ENCODE data around the gene FTO. TPM values are rescaled to one million over a fixed set of nuclear protein-coding genes. Genes with fewer than 3 reads are reported as not detected.
A peak's percentile ranks its signal among the peaks of the same experiment; 100 is the strongest.

FTO gene
- total RNA-seq, 1 experiment from 2014 or later, result 73.6 TPM

GRCh38 chr16:53999841-54000240, 295.9 kb downstream of the FTO start:
- DNase-seq (ENCODE audit: low spot score), result no peak

- DNase-seq (ENCODE audit: low spot score), result no peak
Measured at GRCh38 chr16:54000361-54000760, 296.4 kb downstream of the FTO start.

GRCh38 chr16:54006693-54007092, 302.7 kb downstream of the FTO start:
- no peak for DNase-seq (ENCODE audit: low spot score)

- no peak for DNase-seq (ENCODE audit: low spot score)
Measured at GRCh38 chr16:54007504-54007903, 303.5 kb downstream of the FTO start.

DNA sequence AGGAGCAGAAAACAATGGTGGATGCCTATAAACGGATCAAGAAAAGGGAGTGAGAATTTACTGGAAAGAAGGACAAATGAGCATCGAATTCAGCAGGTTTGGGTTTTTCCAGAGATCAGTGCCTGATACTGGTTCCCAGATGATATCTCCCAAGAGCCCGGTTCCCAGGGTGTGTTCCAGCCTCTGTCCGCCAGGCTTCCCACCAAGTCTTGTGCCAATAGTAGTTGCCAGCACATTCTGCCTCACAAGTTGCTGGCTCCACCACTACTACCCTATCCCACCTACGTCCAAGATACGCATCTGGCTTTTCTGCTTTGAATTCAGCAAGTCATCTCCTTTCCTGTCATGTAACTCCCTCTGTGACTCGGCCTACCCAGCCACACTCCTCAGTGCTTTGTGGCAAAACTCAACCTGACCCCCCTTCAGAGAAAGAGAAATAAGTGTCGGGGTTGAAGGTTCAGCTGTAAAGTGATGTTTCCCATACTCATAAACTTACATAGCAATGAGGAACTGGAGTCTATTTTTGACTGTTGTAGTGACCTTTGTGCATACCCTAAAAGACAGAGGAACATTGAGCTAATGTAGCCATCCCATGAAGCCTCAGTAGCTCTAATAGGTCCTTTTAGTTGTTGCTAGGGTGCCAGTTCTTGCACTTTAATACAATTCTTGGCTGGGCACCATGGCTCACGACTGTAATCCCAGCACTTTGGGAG, 305.7 kb downstream of the FTO start:
- no peak for DNase-seq (ENCODE audit: low spot score)

GRCh38 chr16:54015147-54015546, 311.2 kb downstream of the FTO start:
- DNase-seq (ENCODE audit: low spot score), result no peak

GRCh38 chr16:54022362-54022761, 318.4 kb downstream of the FTO start:
- DNase-seq (ENCODE audit: low spot score), result no peak

DNA sequence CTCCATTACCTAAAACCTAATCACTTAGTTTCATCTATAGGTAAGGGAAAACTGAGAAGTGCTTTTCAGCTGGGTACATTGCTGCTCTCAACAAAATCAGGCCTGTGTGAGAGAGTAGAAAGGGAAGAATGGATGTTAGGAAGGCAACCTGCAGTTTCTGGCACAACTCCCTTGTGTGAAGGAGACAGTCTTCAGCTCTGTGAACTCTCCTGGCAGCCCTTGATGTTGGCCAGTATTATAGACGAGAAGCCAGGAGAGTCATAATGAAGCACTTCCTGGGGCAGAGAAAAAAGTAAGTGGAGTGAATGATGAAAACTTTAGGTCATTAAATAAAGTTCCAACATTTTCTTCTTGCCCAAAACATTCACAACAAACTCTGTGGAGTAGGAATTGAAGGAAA, 322.5 kb downstream of the FTO start:
- no peak for DNase-seq (ENCODE audit: low spot score)

DNA sequence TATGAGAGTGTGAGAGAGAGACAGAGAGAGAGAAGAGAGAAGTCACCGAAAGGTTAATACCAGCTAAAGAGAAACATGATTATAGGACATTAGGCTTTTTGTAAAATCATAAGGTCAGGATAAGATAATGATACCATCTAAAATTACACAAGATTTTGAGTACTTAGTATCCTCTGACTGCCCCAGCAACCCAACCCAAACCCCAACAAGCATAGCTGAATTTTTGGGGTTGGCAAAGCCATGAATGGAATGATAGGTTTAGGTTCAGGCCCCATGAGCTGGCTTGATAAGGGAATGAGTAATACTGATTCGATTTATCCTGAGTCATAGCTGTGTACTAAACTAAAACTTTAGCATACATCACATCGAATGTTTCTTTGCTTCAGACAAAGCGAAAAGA, 323.1 kb downstream of the FTO start:
- DNase-seq (ENCODE audit: low spot score), result peak; percentile 47

- peak; percentile 9 for DNase-seq (ENCODE audit: low spot score)
Measured at GRCh38 chr16:54027558-54027957, 323.6 kb downstream of the FTO start.

DNA sequence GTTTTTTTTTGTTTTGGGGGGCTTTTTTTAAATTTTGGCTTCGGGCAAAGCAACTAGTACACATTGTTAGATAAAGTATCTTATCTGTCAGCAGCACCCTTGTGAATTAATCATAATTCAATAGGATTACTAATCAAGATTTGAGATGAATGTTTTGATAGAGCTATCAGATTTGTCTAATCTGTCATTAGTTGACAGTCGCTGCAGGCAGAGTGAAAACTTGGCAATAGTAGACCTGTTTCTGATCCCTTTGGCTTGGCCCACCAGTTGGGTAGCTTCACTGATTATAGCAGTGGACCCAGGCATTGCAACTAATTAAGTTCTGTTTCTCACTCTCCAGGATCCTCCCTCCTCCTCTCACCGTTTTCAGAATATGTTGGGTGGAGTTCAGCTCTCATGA, 324.0 kb downstream of the FTO start:
- DNase-seq (ENCODE audit: low spot score), result no peak

- DNase-seq (ENCODE audit: low spot score), result no peak
Measured at GRCh38 chr16:54030451-54030850, 326.5 kb downstream of the FTO start.

DNA sequence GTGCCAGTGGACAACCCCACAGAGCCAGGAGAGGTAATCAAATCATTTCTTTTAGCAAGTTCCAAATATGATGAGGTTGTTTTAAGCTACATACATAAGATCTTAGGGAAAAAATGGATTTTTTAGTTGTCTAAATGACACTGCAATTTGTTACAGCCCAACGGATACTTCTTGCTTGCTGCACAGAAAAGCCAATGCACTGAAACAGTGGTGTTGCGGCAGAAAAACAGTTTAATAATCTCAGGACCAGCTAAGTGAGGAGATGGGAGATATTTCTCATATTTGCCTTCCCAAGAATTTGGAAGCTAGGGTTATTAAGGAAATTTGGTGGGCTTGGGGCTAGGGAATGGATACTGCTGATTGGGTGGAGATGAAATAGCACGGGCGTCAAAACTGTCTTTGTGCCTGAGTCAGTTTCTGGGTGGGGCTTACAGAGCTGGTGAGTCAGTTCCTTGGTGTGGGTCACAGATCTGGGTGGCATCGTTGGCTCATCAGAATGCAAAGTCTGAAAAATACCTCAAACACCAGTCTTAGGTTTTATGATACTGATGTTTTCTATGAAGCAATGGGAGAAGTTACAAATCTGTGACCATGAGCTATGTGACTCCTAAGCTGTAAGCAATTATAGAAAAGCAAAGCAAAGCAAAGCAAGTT, 327.3 kb downstream of the FTO start:
- no peak for DNase-seq (ENCODE audit: low spot score)

- DNase-seq (ENCODE audit: low spot score), result no peak
Measured at GRCh38 chr16:54033747-54034146, 329.8 kb downstream of the FTO start.

- DNase-seq (ENCODE audit: low spot score), result no peak
Measured at GRCh38 chr16:54034684-54035083, 330.7 kb downstream of the FTO start.

DNA sequence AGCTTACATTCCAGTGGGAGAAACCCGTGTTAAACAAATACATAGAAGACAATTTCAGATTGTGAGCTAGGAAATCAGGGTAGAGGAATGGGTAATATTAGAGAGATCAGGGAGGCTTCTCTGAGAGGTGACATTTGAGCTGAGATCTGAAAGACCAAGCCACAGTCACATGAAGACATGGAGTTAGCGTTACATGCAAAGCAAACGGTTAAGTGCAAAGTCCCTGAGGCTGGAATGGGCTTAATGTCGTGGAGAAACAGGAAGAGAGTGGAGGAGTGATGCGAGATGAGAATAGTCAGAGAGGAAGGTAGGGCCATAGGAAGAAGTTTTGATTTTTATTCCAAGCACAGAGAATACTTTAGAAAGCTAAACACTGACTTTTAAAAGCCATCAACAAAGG, 336.5 kb downstream of the FTO start:
- no peak for DNase-seq (ENCODE audit: low spot score)

GRCh38 chr16:54040975-54041374, 337.0 kb downstream of the FTO start:
- DNase-seq (ENCODE audit: low spot score), result no peak

- DNase-seq (ENCODE audit: low spot score), result no peak
Measured at GRCh38 chr16:54048586-54049495, 344.9 kb downstream of the FTO start.

DNA sequence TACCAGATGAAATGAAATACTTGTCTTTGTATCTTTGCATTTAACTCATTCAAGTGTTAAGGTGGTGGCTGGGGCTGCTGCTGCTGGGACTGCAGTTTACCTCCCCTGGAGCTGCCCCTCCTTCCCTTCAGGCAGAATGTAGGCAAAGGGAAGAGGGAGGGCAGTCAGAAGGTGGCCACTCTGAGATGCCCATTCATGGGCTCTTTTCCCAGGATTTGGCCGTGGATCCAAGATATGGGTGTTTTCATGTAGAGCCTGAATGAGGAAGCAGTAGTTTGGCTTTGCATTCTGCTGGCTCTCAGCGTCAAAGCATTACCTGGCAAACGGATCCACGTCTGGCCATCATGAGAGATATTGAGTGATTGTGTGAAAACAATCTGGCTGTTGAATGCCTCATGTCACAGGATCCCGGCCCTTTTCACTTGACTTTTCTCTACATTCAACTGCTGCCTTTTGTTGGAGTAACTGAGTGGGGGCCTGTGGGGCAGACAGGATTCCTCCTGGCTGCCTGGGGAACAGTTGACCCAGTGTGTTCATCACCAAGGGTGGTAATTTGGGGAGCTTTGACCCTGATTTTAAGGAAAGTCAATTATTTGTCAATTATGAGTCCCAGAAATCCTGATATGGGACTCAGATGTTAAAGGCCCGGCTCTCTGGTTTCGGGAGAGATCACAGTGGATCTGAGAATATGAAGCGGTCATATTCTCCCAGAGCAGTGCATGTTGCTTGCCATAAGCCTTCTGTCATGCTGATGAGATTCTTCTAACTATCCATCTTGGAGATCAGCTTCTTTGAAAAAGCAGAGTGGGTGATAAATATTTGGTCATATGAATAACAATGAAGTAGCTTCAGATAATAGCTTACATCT, 345.9 kb downstream of the FTO start:
- DNase-seq (ENCODE audit: low spot score), result no peak

DNA sequence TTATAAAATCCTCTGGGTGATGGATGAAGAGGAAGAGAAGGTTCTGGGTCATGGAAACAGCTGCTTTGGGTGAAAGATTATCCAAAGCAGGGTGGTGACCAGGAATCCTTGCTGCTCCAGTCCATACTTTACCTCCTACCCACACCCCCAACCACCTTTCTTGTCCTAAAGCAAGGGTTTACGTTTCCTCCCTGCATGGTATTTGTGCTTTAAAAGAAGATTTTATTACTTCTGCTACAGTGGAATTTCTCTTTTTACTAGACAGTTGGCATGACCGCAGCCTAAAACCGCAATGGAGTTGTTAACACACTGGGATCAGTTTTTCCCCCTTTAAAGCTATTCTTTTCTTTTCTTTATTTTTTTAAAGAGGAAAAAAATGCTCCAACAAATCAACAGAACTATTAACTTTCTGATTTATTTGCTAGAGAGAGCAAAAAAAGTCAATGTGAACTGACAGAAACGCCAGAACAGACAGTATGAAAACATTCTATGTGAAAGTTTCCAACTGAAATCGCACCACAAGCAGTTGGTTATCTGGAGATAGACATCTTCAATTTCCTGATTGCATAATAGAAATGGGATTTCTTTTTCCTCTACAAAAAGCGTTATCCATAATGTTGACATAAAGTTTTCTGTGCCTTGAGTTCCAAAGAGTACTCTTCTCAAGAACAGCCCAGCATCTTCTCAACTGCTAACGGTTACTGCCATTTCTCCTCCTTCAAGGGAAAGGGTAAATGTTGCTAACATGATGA, 346.7 kb downstream of the FTO start:
- DNase-seq (ENCODE audit: low spot score), result no peak

GRCh38 chr16:54051821-54052220, 347.9 kb downstream of the FTO start:
- DNase-seq (ENCODE audit: low spot score), result no peak

Data from H4 (cell line).